AG09309 (cell line): ENCODE measurements around the gene PSMA7.

Experiments
- DNase-seq: peaks from one replicate; pipeline ENCODE4 v3.0.0-alpha.2; 2010; ENCODE audit warnings: low read depth
- H3K4me3 ChIP-seq: 2 replicates; pipeline ENCODE4 v1.5.1; 2011; ENCODE audit warnings: mild to moderate bottlenecking, low read depth, low read length, moderate library complexity; ENCODE audit not compliant: control insufficient read depth
- TF ChIP-seq, protein P1 (sequence below): IDR thresholded peaks from 2 replicates; pipeline ENCODE4 v1.5.1; 2011; ENCODE audit warnings: mild to moderate bottlenecking, low read depth, low read length, inconsistent platforms; ENCODE audit not compliant: insufficient read depth, control insufficient read depth; ENCODE audit errors: missing control alignments

Gene PSMA7

DNA sequence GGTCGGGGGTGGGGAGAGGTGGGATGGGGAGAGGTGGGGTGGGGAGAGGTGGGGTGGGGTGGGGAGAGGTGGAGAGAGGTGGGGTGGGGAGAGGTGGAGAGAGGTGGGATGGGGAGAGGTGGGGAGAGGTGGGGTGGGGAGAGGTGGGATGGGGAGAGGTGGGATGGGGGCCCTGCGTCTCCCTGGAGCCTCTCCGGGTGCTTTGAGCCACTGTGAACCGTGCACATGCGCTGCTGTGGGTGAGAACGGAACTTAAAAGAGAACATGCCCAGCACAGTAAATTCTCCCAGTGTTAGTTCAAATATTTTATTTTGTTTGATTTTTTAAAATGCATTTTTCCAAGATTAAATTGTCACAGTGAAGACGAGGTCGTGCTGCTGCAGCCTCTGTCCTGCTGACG lies 17.1 kb upstream of the PSMA7 start:
- TF ChIP-seq, protein P1, sequence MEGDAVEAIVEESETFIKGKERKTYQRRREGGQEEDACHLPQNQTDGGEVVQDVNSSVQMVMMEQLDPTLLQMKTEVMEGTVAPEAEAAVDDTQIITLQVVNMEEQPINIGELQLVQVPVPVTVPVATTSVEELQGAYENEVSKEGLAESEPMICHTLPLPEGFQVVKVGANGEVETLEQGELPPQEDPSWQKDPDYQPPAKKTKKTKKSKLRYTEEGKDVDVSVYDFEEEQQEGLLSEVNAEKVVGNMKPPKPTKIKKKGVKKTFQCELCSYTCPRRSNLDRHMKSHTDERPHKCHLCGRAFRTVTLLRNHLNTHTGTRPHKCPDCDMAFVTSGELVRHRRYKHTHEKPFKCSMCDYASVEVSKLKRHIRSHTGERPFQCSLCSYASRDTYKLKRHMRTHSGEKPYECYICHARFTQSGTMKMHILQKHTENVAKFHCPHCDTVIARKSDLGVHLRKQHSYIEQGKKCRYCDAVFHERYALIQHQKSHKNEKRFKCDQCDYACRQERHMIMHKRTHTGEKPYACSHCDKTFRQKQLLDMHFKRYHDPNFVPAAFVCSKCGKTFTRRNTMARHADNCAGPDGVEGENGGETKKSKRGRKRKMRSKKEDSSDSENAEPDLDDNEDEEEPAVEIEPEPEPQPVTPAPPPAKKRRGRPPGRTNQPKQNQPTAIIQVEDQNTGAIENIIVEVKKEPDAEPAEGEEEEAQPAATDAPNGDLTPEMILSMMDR = no peak
- H3K4me3 ChIP-seq = no peak overlapping the region
- no peak for DNase-seq

DNA sequence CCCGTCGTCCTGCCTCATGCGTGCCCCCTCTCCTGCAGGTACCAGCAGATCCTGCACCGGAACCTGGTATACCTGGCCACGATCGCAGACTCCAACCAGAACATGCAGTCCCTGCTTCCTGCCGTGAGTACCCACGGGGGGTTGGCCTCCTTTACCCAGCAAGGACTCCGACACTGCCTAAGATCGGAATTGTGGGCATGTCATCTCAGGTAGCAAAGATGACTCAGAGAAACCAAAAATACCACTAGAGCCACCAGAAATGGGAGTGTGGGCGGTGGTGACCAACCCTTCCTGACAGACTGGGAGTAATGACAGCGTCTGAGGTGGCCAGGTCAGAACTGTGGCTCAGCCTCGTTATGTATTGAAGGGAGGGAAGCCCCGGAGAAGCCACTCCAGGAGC lies 16.6 kb upstream of the PSMA7 start:
- DNase-seq = no peak
- H3K4me3 ChIP-seq = no peak overlapping the region
- TF ChIP-seq, protein P1 = no peak

DNA sequence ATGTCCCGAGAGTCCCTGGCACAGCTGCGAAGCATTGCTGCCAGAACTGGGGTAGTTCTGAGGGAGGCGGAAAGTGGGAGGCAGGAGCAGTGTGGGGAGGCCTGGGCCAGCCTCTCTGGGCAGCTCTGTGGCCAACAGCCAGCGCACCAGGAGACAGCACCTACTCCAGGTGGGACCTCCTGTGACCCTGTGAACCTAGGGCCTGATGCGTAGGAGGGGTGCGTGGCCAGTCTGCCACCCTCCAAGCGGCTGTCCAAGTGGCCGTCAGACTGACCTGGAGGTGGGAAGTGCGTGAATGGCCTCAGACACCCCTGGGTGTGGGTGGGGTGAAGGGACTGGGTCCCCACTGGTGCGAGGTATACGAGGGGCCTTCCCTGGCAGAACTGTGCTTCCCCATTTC lies 15.9 kb upstream of the PSMA7 start:
- DNase-seq = no peak
- no peak overlapping the region for H3K4me3 ChIP-seq
- TF ChIP-seq, protein P1 = no peak

DNA sequence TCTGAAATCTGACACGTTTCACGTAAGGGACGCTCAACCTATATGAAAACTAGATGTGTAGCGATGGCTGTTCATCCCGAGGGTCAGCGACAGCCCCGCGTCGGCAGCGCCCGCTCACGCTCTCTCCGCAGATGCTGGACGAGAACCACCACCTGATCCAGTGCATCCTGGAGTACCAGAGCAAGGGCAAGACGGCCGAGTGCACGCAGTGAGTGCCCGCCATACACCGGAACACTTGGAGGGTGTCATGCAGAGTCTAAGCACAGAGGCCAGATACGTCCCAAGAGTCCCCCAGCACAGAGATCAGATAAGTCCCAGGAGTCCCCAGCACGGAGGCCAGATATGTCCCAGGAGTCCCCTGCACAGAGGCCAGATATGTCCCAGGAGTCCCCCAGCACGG lies 15.3 kb upstream of the PSMA7 start:
- TF ChIP-seq, protein P1 = no peak
- no peak for DNase-seq

DNA sequence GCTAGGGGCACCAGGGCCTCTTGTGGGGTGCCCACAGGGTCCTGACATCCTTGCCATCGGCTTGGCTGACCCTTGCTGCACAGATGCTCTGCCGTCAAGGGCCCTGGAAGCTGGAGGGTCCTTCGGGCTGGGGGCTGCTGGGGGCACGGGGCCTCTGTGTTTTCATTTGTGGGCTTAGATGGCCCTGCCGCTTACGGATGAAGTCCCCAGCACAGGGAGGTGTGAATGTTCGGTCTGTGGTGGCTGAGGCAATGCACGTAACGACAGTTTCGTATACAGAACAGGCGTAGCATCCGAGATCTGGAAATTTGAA lies 14.8 kb upstream of the PSMA7 start:
- no peak for DNase-seq
- TF ChIP-seq, protein P1 = no peak
- no peak overlapping the region for H3K4me3 ChIP-seq

More for the DNA sequence above, 15.3 kb upstream of the PSMA7 start:
- H3K4me3 ChIP-seq = no peak overlapping the region

DNA sequence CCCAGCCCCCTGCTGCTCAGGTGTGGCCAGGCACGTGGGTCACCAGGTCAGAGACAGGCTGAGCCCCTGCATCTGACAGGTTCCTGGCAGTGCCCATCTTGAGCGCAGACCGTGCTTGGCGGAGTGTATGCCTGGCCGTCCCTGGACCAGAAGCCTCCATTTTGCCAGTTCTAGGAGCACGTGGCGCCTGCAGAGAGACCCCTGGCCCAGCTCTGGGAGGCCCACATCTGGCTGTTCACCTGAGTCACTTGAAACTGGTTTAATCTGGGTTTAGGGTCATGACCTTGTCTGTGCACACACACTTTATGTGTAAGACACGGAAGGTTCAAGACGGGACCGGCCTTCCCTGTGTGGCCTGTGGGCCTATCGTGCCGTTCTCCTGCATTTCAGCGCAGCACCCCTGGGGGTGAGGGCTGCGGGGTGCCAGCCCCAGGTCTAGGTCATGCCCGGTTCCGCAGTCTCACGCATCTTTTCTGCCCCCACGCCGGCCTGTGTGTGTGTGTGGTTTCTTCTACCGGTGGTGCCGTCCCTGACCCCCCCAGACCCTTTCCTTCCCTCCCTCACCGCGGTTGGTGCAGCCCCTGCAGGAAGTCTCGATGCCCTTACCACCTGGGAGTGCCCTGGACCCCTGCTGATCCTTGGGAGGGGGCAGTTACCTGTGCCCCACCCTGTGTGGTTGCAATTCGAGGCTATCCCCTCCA lies 14.3 kb upstream of the PSMA7 start:
- no peak for DNase-seq
- H3K4me3 ChIP-seq = no peak overlapping the region
- TF ChIP-seq, protein P1 = no peak

DNA sequence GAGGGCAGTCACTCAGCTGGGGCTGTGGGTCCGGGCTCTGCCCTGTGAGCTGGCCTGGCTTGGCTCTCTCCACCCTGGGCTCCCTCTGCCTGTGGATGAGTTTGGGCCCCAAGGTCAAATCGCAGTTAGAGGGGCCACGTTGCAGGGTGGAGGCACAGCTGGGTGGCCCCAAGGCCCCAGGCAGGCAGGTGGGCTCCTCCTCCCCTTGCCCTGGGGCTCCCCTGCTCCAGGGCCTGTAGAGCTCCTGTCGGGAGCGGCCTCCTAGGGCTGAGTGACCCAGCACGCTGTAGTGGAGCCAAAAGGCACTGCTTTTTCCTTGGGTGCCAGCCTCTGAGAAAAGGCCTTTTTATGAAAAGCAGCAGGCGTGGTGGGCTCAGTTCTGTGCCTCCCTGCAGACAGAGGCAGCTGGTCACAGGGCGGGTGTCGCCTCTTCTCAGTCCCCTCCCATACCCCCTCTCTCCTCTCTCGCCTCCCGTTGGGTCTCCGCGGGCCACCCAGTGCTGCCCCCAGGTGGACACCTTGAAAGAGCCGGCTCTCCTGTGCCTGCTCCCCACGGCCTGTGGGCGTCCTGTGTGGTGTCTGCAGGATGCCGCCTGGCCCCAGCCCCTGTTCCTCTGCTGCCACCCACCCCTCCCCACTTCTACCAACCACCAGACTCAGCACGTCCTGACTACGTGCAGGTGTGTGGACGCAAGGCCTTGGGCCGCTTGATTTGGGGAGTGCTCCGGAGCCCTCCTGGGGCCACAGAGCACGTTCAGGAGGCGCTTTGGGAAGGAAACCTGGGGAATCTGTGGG lies 13.6 kb upstream of the PSMA7 start:
- no peak overlapping the region for H3K4me3 ChIP-seq
- TF ChIP-seq, protein P1 = peak; percentile 76
- no peak for DNase-seq
